ENCODE results near the gene FKTN. TPM values are rescaled to one million over a fixed set of nuclear protein-coding genes. Genes with fewer than 3 reads are reported as not detected.

FKTN gene
- total RNA-seq, 2 donors from 2014 or later: 6.6 to 8.3 TPM

DNA sequence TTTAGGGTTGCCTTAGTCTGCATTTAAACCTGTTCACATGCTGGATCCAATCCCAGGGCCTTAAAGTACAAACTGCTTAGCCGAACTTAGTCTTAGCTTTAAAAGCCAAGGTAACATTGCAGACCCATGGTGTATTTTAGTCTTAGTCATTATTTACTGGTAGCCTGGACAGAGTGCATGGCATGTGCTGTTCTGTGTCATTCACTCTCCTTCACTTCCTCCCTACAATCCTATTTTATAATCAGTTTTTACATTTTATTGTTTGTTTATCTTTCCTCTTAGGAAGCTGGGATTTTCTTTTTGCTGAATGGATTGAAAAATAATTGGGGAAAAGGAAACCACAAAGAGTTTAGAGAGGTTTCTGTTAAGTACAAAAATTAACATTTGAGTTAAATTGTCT is 74.9 kb downstream of the FKTN start:
- Histone ChIP-seq H3K27me3 (no peaks in the 10 kb centered on the region), H3K36me3 (replicated peaks in 1 of 2; ENCODE audit: insufficient read depth in 1 of 2, low read depth in 2 of 2) (no peaks in the 10 kb centered on the region), H3K9me3 (no peaks in the 10 kb centered on the region), H3K4me1 (no peaks in the 10 kb centered on the region), H3K4me3 (no peak overlapping the region), H3K27ac (no peak overlapping the region)
- no peak for DNase-seq
- intact Hi-C loops (cut with DNase I): no loop called here
- ATAC-seq: no peak
- TF ChIP-seq POLR2A (IDR thresholded peaks at IDR 0.05) (no peak), CTCF (IDR thresholded peaks at IDR 0.05) (no peak)
- WGBS, 2 donors: 97 to 100% methylated on average over 1 of the region's 1 CpG

DNA sequence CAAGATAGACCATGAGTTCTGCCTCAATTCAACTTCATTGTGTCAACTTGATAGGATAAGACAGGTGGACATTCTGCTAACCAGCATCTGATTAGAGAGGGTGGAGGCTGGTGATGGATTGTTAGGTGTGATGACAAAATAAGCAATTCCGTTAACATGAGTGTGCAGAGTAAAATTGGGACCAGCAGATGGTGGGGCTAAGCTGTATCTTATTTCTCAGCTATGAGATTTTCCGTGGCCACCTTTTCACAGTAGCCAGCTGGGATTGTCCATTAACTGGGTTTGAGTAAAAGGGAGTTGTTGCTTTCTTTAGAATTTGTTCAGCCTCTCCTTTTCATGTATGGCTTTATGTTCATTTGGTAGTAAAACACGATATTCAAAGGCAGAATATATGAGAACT is 75.5 kb downstream of the FKTN start:
- no peak overlapping the region for H3K27ac ChIP-seq
- no peaks in the 10 kb centered on the region for H3K27me3 ChIP-seq
- H3K9me3 ChIP-seq: no peaks in the 10 kb centered on the region
- TF ChIP-seq POLR2A (IDR thresholded peaks at IDR 0.05) (no peak), CTCF (IDR thresholded peaks at IDR 0.05) (no peak)
- no peak overlapping the region for H3K4me3 ChIP-seq
- intact Hi-C loops (cut with DNase I): no loop called here
- 89 to 93% methylated on average over 3 of the region's 3 CpGs for WGBS, 2 donors
- DNase-seq (no peak), ATAC-seq (no peak)
- H3K4me1 ChIP-seq: no peaks in the 10 kb centered on the region
- no peaks in the 10 kb centered on the region for H3K36me3 ChIP-seq (replicated peaks in 1 of 2; ENCODE audit: insufficient read depth in 1 of 2, low read depth in 2 of 2)

DNA sequence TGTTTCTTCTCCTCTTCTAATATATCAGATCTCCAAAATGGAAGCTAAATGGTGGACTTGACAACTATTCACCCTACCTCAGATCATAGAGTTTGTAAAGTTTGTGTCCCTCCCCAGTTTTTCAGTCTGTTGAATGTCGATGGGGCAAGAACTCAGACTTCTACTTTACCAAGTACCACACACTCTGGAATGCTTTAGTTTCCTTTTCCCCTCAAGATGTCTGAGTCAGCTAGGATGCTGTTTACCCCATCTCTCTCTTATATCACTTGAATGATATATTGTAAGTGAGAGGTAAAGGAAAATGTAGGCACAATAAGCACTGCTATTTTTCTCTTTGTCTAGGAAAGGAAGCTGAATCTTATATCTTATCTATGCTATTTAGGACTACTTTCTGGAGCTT is 78.4 kb downstream of the FKTN start:
- TF ChIP-seq POLR2A (IDR thresholded peaks at IDR 0.05): no peak
- TF ChIP-seq CTCF (IDR thresholded peaks at IDR 0.05): no peak
- DNase-seq (no peak), ATAC-seq (no peak)
- WGBS, 2 donors: 90% methylated on average over 1 of the region's 1 CpG
- Histone ChIP-seq H3K4me3 (no peak overlapping the region), H3K36me3 (replicated peaks in 1 of 2; ENCODE audit: insufficient read depth in 1 of 2, low read depth in 2 of 2) (no peaks in the 10 kb centered on the region), H3K4me1 (no peaks in the 10 kb centered on the region), H3K9me3 (no peaks in the 10 kb centered on the region), H3K27me3 (no peaks in the 10 kb centered on the region), H3K27ac (no peak overlapping the region)
- intact Hi-C loops (cut with DNase I): no loop called here

DNA sequence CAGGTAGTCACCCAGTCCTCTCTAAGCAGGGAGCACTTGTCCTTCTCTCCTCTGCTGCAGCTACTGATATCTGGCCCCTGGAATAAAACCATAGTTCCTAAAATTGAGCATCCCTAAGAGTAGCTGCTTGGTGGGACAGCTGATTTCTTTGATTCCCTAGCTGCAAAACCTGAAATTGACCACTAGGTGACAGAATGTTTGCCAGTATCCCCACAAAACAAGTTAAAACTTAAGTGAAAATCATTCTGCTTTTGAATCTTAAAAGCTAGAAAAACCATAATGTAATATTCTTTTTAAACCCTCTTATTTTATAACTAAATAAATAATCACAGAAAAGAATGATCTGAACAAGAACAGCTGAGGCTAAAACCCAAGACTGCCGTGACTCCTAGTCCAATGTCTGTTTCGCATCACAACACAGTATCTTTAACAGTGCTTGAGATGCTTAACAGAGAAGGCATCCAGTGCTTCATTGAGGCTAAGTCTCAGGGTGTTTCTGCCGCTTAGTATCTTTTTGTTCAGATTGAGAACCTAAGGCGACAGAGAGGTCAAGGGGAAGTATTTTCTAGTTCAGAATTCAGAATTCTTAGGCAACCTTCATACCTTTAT is 80.0 kb downstream of the FKTN start:
- no peaks in the 10 kb centered on the region for H3K36me3 ChIP-seq (replicated peaks in 1 of 2; ENCODE audit: insufficient read depth in 1 of 2, low read depth in 2 of 2)
- TF ChIP-seq CTCF (IDR thresholded peaks at IDR 0.05) (peak in 5 of 7 experiments; percentile 6 to 28 (median 13)), POLR2A (IDR thresholded peaks at IDR 0.05) (no peak)
- H3K27me3 ChIP-seq: no peaks in the 10 kb centered on the region
- WGBS, 2 donors: 95 to 96% methylated on average over 4 of the region's 4 CpGs
- H3K4me3 ChIP-seq: no peak overlapping the region
- intact Hi-C loops (cut with DNase I): no loop called here
- DNase-seq (no peak), ATAC-seq (no peak)
- H3K9me3 ChIP-seq: no peaks in the 10 kb centered on the region
- no peak overlapping the region for H3K27ac ChIP-seq
- H3K4me1 ChIP-seq: no peaks in the 10 kb centered on the region

- no peaks in the 10 kb centered on the region for H3K36me3 ChIP-seq (replicated peaks in 1 of 2; ENCODE audit: insufficient read depth in 1 of 2, low read depth in 2 of 2)
- no peak for DNase-seq
- no peak for TF ChIP-seq POLR2A (IDR thresholded peaks at IDR 0.05)
- TF ChIP-seq CTCF (IDR thresholded peaks at IDR 0.05): no peak
- no peaks in the 10 kb centered on the region for H3K27me3 ChIP-seq
- H3K4me3 ChIP-seq: no peak overlapping the region
- H3K27ac ChIP-seq: no peak overlapping the region
- intact Hi-C loops (cut with DNase I): no loop called here
- H3K9me3 ChIP-seq: no peaks in the 10 kb centered on the region
- ATAC-seq: no peak
- no peaks in the 10 kb centered on the region for H3K4me1 ChIP-seq
Observed at GRCh38 chr9:105639936-105640335, 82.0 kb downstream of the FKTN start.

Measured in body of pancreas (tissue), 4 donors.